Liver (tissue), 3 donors: Measurements from ENCODE around the gene ZKSCAN1.
"Not testable (repeated sequence)": the region's sequence is repeated elsewhere in the genome, so short reads cannot be mapped to it uniquely, and the experiment has no call there.

Experiments used
- CTCF ChIP-seq: fragments of 150-350 bp; IDR thresholded peaks from 2 replicates; pipeline ENCODE4 v1.5.1; 2017; ENCODE audit warnings: improper control_type of control experiment, low read depth, low read length; ENCODE audit not compliant: missing input control
- GABPA ChIP-seq, 2 donors: IDR thresholded peaks in 1 of 2; conservative IDR thresholded peaks in 1 of 2; 2 replicates each; pipeline ENCODE4 v1.6.1; 2016; ENCODE audit warnings: antibody characterized with exemption in 2 of 2, mild to moderate bottlenecking in 1 of 2, moderate library complexity in 1 of 2
- JUND ChIP-seq, 2 donors: IDR thresholded peaks; 2 replicates each; pipeline ENCODE4 v1.6.1; 2016; ENCODE audit warnings: antibody characterized with exemption in 2 of 2
- SP1 ChIP-seq: IDR thresholded peaks from 2 replicates; pipeline ENCODE4 v1.6.1; 2018; ENCODE audit warnings: antibody characterized with exemption, mild to moderate bottlenecking
- TF ChIP-seq, protein P1 (sequence below): IDR thresholded peaks from 2 replicates; pipeline ENCODE4 v1.6.1; 2016; ENCODE audit warnings: antibody characterized with exemption
- donor health status: healthy.
- donor health status: healthy.

- TF ChIP-seq JUND (IDR thresholded peaks at IDR 0.05); SP1; GABPA (IDR thresholded peaks at IDR 0.05 in 1 of 2, conservative IDR thresholded peaks at IDR 0.05 in 1 of 2); CTCF: not testable (repeated sequence)
- TF ChIP-seq, protein P1, sequence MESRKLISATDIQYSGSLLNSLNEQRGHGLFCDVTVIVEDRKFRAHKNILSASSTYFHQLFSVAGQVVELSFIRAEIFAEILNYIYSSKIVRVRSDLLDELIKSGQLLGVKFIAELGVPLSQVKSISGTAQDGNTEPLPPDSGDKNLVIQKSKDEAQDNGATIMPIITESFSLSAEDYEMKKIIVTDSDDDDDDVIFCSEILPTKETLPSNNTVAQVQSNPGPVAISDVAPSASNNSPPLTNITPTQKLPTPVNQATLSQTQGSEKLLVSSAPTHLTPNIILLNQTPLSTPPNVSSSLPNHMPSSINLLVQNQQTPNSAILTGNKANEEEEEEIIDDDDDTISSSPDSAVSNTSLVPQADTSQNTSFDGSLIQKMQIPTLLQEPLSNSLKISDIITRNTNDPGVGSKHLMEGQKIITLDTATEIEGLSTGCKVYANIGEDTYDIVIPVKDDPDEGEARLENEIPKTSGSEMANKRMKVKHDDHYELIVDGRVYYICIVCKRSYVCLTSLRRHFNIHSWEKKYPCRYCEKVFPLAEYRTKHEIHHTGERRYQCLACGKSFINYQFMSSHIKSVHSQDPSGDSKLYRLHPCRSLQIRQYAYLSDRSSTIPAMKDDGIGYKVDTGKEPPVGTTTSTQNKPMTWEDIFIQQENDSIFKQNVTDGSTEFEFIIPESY, result not testable (repeated sequence)
These were observed 45.6 kb upstream of the ZKSCAN1 start for GRCh38 chr7:99969813-99970212.
